K562 (cell line): Measurements from ENCODE around the gene SNAI1. TPM values are rescaled to one million over a fixed set of nuclear protein-coding genes. Genes with fewer than 3 reads are reported as not detected.

Source experiments
- GTF2E2 ChIP-seq: fragments of 200-800 bp; sonication (Bioruptor generic); IDR thresholded peaks from 2 replicates; pipeline ENCODE4 v1.6.1; 2016; ENCODE audit warnings: missing genetic modification characterization, missing compliant biosample characterization
- HLTF ChIP-seq: fragments of 450-650 bp; IDR thresholded peaks from 2 replicates; pipeline ENCODE4 v1.6.1; 2016
- KDM1A ChIP-seq, 2 experiments: fragments of 450-650 bp; IDR thresholded peaks; 2 replicates each; pipeline ENCODE4 v1.6.1; 2016; ENCODE audit warnings: mild to moderate bottlenecking in 2 of 2
- MXI1 ChIP-seq: IDR thresholded peaks from 2 replicates; pipeline ENCODE4 v1.6.1; 2011; ENCODE audit warnings: low read depth, mild to moderate bottlenecking, improper control_type of control experiment, low read length
- SLC30A9 ChIP-seq: fragments of 250-450 bp; sonication (Bioruptor Pico); IDR thresholded peaks from 2 replicates; pipeline ENCODE4 v1.8.0; 2022; ENCODE audit warnings: mild to moderate bottlenecking, moderate library complexity
- ZKSCAN8 ChIP-seq: fragments of 200-800 bp; sonication (Bioruptor generic); IDR thresholded peaks from 2 replicates; pipeline ENCODE4 v1.6.1; 2016; ENCODE audit warnings: missing genetic modification characterization, missing compliant biosample characterization
- ZNF197 ChIP-seq: fragments of 200-800 bp; sonication (Bioruptor generic); IDR thresholded peaks from 2 replicates; pipeline ENCODE4 v1.6.1; 2016; ENCODE audit warnings: low read depth, missing genetic modification characterization, missing compliant biosample characterization
- ZNF311 ChIP-seq: fragments of 250-450 bp; sonication (Bioruptor Pico); IDR thresholded peaks from 2 replicates; pipeline ENCODE4 v1.4.0; 2020; ENCODE audit warnings: mild to moderate bottlenecking, moderate library complexity
- ZNF318 ChIP-seq, 2 experiments: fragments of 450-650 bp; IDR thresholded peaks; 2 replicates each; pipeline ENCODE4 v1.6.1; 2016; ENCODE audit warnings: mild to moderate bottlenecking in 2 of 2, borderline replicate concordance in 1 of 2, low read depth in 1 of 2, moderate library complexity in 1 of 2
- ZNF398 ChIP-seq: fragments of 250-450 bp; sonication (Bioruptor Pico); IDR thresholded peaks from 2 replicates; pipeline ENCODE4 v1.8.0; 2021; ENCODE audit warnings: moderate library complexity, mild to moderate bottlenecking, inconsistent platforms
- ZNF668 ChIP-seq: fragments of 250-450 bp; sonication (Bioruptor Pico); IDR thresholded peaks from 2 replicates; pipeline ENCODE4 v1.8.0; 2022; ENCODE audit warnings: mild to moderate bottlenecking, inconsistent platforms
- polyA plus RNA-seq, 8 experiments: library from polyadenylated mRNA; depleted of rRNA in 4 of 8; stranded (reverse) in 5 of 8; unstranded in 3 of 8; fragments of >200 nt; fragmentation: Nextera tagmentation in 2 of 8; fragmentation: Illumina TruSeq in 1 of 8; extraction: Ambion mirVana in 2 of 8; extraction: Trizol in 1 of 8; gene quantifications; 2 replicates each; pipeline versions ENCODE4 v1.2.1 to v1.2.3, GENCODE V29; 2011 to 2014; ENCODE audit warnings: inconsistent platforms in 1 of 8, missing spikeins in 1 of 8
- total RNA-seq, 7 experiments: library from RNA; depleted of rRNA in 6 of 7; stranded (reverse); fragments of >200 nt in 6 of 7; fragmentation: Illumina TruSeq in 2 of 7; extraction: Trizol in 2 of 7; gene quantifications; 2 replicates each; pipeline versions ENCODE4 v1.2.1 to v1.2.3, GENCODE V29; 2011 to 2021; ENCODE audit warnings: low replicate concordance in 1 of 7

The SNAI1 gene
- total and polyA plus RNA-seq, 9 of the 15 experiments (the other 6 are each of a cell fraction or from before 2014, with no cell fraction given), result 0.32 to 11.6 (median 2.0) TPM

GRCh38 chr20:49935746-49936152 is 47.0 kb upstream of the SNAI1 start (continued):
- no peak for TF ChIP-seq ZNF197 (CRISPR knock-in tag)
- TF ChIP-seq ZNF311, result no peak
- TF ChIP-seq HLTF, result 0 out of 2 replicates have a peak, but pooled peaks have one; percentile 36
- no peak for TF ChIP-seq MXI1
- TF ChIP-seq ZKSCAN8, result no peak
- TF ChIP-seq ZNF318 (IDR thresholded peaks at IDR 0.05; ENCODE audit: borderline replicate concordance in 1 of 2, low read depth in 1 of 2), result no peak
- TF ChIP-seq ZNF668 (CRISPR knock-in tag), result no peak
- peak; percentile 47 to 73; a peak in 3 of 4 replicates for TF ChIP-seq KDM1A (IDR thresholded peaks at IDR 0.05)
- peak; percentile 43; the same call in 1 of the 2 replicates for TF ChIP-seq GTF2E2 (tag)
- no peak for TF ChIP-seq ZNF398 (CRISPR knock-in tag)
- TF ChIP-seq SLC30A9 (CRISPR knock-in tag), result no peak
